NOMO-1 (cell line): ENCODE data around the gene TSHZ2.
"Not testable (repeated sequence)": the region's sequence is repeated elsewhere in the genome, so short reads cannot be mapped to it uniquely, and the experiment has no call there.

ENCODE experiments used
- DNase-seq, 2 experiments: peaks; one replicate each; lab custom pipeline; 2025; ENCODE audit not compliant: unreplicated experiment in 2 of 2; lab: John Stamatoyannopoulos, UW

TSHZ2 gene

DNA sequence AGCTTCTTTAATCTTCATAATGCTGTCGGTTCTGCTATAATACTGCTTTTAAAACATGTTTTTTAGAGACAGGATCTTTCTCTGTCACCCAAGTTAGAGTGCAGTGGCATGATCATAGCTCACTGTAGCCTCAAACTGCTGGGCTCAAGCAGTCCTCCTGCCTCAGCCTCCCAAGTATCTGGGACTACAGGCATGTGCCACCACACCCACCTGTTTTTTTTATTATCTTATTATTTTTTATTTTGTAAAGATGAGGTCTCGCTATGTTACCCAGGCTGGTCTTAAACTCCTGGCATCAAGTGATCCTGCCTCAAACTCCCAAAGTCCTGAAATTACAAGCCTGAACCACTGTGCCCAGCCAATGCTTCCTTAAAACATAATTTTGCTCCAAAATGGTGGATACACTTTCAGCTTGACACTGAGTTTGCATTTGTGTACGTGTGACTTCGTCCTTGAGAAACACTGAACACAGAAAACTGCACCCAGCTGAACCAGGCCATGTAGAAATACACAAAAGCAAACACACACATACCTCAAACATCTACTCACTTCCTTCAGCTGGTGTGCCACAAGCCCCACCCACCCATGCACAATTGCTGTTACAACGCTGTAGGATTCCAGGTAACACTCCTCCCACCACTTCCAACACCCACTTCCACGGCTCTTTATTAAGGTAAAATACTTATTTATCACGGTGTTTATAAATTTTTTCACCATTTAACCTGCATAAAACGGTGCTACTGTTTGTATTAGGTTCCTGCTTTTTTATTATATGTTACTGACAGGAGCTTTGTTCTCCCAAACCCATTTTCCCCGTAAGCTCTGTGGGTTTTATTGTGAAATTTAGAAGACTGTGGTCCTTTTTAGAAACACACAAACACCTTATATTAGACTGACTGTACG is 109.1 kb downstream of the TSHZ2 start:
- DNase-seq = peak; percentile 10 to 25

DNA sequence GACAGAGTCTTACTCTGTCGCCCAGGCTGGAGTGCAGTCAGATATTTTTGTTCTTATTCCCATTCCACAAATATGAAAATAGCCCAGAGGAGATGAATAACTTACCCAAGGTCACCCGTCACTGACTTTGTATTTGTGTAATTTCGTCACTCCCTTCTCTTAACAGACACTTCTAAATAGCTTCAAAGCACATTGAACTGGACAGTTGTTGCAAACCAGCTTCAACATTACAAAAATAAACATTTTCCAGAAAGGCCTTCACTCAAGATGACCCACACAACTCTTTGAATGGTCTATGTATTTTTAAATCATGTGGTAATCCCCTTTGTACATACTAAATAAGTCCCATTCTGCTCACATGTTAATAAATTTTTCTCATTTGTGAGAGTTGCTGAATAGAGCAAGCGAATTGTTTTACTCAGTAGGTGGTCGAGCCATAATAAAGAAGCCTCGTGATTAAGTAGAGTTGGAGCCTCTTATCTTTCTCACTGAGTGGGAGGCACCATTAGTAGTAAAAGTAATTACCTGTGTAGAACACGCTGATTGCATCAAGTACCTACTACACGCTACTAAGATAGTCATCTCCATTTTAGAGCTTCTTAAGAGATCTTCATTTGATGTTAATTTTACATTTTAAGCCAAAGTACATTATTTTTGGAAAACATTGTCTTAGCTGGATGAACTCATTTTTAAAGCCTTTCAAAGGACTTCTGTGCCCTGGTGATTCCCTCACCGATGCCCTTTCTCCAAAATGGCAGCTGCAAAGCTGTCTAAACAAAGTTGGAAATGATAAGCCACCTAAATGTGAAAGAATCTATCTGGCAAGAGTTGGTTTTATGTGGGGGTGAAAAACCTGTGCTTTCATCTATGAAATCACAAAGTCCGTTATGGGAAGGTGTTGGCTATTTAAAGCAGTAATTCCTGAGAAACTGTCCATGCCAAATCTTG is 110.0 kb downstream of the TSHZ2 start:
- DNase-seq = no peak

GRCh38 chr20:53083411-53083810 is 111.3 kb downstream of the TSHZ2 start:
- no peak for DNase-seq

DNA sequence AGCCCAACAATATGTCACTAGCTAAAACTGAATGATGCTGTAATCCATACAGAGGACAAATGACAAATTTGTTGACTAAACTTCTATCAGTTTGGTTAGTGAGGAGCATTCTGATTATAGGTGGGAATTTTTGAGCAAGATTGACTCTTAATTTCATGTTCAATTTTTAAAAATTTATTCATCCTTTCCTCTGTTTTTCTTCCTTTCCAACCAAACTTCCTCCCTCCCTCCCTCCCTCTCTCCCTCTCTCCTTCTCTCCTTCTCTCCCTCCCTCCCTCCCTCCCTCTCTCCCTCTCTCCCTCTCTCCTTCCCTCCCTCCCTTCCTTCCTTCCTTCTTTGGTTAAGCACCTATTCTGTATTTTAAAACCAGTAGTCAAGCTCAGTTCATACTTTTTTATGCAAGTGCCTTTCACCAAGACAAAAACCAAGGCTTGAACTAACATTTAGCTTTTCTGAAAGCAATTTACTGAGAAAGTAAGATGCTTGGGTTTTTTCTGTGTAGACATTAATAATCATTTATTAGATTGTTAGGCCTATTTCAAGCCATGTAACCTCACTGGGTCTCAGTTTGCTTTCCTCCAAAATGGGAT is 112.3 kb downstream of the TSHZ2 start:
- no peak for DNase-seq

DNA sequence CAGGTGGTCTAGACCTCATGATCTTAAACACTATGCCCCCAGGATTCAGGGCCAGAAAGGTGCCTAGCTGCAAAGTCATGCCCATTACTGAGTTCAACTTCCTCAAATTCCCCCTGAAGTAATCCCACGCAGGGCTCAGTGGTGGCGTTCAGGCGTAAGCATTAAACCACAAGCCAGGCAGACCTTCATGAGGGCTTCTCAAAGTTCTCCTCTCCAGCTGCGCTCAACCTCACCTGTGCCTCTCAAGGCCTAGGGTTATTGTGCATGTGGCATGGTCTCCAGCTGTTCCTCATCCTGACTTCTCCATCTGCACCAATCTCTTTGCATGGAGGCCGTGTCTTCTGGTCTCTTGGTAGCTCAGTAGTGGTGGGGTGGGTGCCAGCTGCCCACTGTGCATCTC is 113.6 kb downstream of the TSHZ2 start:
- peak; percentile 77 to 81 for DNase-seq

GRCh38 chr20:53087037-53087777 is 115.0 kb downstream of the TSHZ2 start:
- DNase-seq = no peak

DNA sequence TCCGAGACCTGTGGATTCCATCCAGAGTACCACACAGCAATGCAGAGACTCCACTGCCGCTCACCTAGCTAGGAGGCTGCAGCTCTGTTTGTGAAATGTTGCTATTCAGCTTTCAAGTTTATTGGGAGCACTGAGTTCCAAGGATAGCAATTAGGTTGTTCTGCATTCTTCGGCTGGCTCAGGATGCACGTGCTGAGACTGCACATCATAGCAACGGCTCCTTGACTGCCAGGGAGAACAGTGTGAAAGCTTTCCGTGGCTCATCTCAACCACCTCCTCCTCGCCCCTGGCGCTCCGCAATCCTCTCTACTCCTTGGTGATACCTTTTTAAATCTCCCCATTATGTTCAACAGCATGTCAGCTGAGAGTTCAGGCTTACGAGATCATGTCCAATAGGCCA is 116.6 kb downstream of the TSHZ2 start:
- DNase-seq = no peak

GRCh38 chr20:53089851-53090250 is 117.7 kb downstream of the TSHZ2 start:
- DNase-seq = not testable (repeated sequence)

GRCh38 chr20:53091789-53092188 is 119.6 kb downstream of the TSHZ2 start:
- no peak for DNase-seq

- DNase-seq = no peak
These were observed 120.7 kb downstream of the TSHZ2 start for GRCh38 chr20:53092772-53093300.

DNA sequence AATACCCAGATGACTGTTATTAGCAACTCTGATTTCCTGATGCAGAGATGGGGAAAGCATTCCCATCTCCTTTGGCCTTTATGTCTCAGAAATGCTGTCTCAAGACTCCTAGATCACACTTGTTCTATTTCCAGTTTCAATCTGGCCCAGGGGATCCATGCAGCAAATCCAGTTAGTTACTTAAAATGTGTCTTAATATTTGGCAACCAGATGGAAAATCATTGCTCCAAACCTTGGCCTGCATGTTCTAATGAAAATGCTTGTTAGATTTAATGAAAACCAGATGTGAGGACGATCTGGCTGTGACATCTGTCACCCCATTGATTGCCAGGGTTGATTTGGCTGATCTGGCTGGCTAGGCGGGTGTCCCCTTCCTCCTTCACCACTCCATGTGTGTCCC is 125.2 kb downstream of the TSHZ2 start:
- no peak for DNase-seq

DNA sequence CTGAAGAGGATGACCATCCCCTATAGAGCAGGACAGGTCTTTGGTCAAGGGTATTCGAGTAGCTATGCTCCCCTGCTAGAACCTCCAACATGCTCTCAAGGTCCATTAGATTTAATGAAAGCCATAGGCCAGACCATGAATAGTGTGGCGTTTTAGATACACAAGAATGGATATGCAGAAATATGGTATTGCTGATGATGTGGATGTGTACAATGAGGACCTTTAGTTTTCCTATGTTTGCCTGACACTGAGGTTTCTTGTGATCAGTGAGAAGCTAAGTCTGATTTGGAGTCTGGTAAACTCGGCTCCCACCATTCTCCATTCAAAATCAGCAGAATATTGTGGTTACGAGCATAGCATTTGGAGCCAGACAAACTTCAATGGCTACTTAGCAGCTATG is 125.6 kb downstream of the TSHZ2 start:
- DNase-seq = no peak

GRCh38 chr20:53098621-53099020 is 126.5 kb downstream of the TSHZ2 start:
- DNase-seq = no peak

DNA sequence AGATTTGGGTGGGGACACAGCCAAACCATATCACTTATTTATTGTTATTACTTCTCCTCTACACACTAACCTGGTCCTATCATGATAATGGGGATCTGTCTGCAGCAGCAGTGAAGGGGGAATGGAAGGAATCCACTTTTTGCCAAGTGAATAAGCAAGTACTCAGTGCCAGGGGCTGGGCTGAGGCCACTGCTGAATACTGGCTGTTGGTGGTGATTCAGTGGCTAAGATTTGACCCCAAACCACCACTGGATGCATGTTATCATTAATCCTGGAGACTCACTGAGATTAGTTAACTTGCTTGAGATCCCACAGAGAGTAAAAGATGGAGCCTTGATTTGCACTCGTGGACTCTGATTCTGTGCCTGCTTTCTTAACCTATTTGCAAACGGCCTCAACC is 127.7 kb downstream of the TSHZ2 start:
- no peak for DNase-seq

DNA sequence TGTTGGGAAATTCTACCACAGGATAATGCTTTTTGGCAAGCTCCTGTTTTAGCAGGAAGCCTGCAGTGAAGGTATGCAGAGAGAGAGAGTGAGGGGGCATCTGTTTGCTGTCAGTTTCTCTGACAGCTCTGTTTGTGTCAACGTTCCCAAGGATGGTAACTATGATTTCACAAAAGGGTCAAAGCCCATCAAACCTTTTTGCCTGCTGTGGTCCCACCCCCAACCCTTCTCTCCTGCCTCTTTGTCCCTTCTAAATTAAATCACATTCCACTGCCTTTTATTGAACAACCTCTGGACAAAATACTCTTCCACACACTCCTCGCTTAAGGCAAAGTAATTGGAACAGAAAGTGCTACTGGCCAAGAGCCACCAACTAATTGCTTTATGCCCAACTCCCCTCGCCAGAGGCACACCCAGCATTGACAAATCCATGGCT is 128.3 kb downstream of the TSHZ2 start:
- DNase-seq = no peak

DNA sequence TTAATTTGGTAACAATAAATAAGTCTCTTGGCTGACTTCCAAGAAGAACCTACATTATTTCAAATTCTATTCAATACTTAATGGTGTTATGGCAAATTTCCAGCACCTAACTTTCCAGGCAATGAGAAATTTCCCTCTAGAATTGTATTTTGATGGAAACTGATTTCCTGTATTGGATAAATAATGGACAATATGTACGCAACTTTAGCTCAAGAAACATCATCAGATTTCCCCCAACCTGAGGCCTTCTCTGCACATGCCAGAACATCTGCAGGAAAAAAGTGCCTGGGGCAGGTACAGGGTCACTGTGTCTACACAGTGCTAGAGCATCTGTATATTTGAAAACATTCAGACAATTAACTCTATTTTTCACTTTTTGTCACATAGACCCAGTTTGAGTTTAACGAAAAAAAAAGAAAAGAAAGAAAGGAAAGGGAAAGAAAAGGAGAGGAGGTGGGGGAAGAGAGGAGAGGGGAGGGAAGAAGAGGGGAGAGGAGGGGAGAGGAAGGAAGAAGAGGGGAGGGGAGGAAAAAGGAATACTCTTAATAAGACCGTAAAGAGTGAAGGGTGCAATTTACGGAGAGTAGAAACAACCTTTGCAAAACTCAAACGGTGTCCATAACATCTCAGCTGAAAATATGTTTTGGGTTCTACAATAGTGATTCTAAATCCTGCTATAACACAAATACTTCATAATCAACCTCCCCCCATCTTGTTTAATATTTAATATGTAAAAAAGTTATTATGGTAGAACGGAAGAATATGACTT is 130.0 kb downstream of the TSHZ2 start:
- no peak for DNase-seq

DNA sequence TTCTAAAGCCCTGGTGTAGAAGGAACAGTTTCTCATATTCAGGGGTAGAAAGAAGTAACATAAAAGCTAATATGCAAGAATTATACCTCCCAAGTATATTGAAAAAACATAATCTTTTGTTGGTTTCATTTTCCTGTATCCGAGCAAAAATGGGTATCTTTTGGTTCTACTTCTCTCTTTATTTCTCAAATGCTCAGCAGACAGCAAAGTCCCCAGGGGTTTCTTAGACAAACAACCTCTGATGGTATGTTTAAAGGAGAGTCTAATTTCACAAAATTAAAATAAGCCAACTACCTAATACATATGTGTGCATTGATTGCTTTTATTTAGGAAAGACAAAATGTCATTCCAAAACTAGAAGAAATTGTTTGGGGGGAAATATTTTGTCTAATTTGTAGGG is 131.0 kb downstream of the TSHZ2 start:
- DNase-seq = no peak

- no peak for DNase-seq
These were observed 132.7 kb downstream of the TSHZ2 start for GRCh38 chr20:53104884-53105283.

DNA sequence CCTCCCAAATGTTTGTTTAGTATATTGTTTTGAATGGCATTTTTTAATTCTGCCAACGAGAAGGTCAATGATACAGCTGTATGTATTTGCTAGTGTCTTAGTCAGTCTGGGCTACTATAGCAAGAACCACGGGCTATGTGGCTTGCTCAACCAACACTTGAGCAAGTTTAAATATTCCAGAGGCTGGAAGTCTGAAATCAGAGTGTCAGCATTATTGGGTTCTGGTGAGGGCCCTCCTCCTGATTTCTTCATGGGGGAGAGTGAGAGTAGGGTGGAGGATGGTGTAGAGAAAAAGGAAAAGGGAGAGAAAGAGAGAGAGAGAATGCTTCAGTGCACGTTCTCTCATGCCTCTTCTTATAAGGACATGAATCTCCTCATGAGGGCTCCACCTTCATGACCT is 144.6 kb downstream of the TSHZ2 start:
- no peak for DNase-seq

GRCh38 chr20:53122853-53123252 is 150.7 kb downstream of the TSHZ2 start:
- DNase-seq = no peak
